Transverse colon (tissue), 4 donors: ENCODE results near the gene RASSF6.

ENCODE experiments used
- CTCF ChIP-seq, 5 experiments: fragments of 200-600 bp in 3 of 5; fragments of 450-650 bp in 2 of 5; sonication (generic) in 3 of 5; IDR thresholded peaks; 1 replicate in 2 of 5; 2 replicates in 3 of 5; pipeline ENCODE4 v1.5.1; 2016 to 2017; ENCODE audit warnings: antibody characterized with exemption in 5 of 5, inconsistent platforms in 3 of 5, mild to moderate bottlenecking in 2 of 5, moderate library complexity in 1 of 5
- EP300 ChIP-seq: sonication (generic); formaldehyde crosslinking; IDR thresholded peaks from one replicate; pipeline ENCODE4 v1.6.1; 2017; ENCODE audit warnings: antibody characterized with exemption, low read depth
- POLR2A ChIP-seq: fragments of 450-650 bp; IDR thresholded peaks from one replicate; pipeline ENCODE4 v1.6.1; 2016; ENCODE audit warnings: antibody characterized with exemption, mild to moderate bottlenecking, moderate library complexity
- POLR2AphosphoS5 ChIP-seq, 3 donors: sonication (generic); formaldehyde crosslinking; IDR thresholded peaks; one replicate each; pipeline ENCODE4 v1.6.1; 2016; ENCODE audit warnings: antibody characterized with exemption in 3 of 3

DNA sequence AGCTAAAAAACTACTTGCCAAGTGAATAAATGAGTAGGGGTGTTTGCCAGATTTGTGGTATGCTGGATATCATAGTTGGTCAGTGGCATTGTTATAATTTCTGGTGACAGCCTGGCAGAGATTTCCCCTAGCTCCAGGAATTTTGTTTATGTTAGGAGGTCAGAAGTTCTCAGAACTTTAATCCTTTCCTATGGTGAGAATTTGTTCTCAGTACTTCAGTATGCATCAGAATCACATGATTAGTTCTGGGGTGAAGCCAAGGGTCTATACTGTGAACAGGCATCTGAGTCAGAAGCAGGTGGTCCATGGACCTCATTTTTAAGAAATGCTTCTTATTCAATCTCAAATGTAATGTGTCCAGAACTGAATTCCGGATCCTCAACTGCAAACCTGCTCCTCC lies 10.5 kb downstream of the RASSF6 start:
- TF ChIP-seq CTCF (IDR thresholded peaks at IDR 0.05) (no peak), POLR2A (no peak), POLR2AphosphoS5 (IDR thresholded peaks at IDR 0.05) (no peak), EP300 (no peak)
